Osteoblast (primary cell): ENCODE measurements around the gene SLC35A1. TPM values are rescaled to one million over a fixed set of nuclear protein-coding genes. Genes with fewer than 3 reads are reported as not detected.

Source experiments
- DNase-seq: peaks from one replicate; pipeline ENCODE4 v3.0.0; 2011; ENCODE audit warnings: low spot score, mixed read lengths; ENCODE audit not compliant: insufficient read length; ENCODE audit errors: missing footprints
- H2AFZ ChIP-seq: 2 replicates; pipeline ENCODE4 v1.6.0; 2011; ENCODE audit warnings: mild to moderate bottlenecking, low read length
- H3K27ac ChIP-seq: 2 replicates; pipeline ENCODE4 v1.5.1; 2011; ENCODE audit warnings: mild to moderate bottlenecking, low read depth, low read length, moderate library complexity
- H3K27me3 ChIP-seq: 2 replicates; pipeline ENCODE4 v1.6.0; 2012; ENCODE audit warnings: mild to moderate bottlenecking, control low read depth, inconsistent platforms, low read length, moderate library complexity; ENCODE audit not compliant: insufficient read depth
- H3K36me3 ChIP-seq: 2 replicates; pipeline ENCODE4 v1.5.1; 2011; ENCODE audit warnings: mild to moderate bottlenecking, low read length, control low read depth, moderate library complexity; ENCODE audit not compliant: insufficient read depth
- H3K4me1 ChIP-seq: 2 replicates; pipeline ENCODE4 v1.5.1; 2011; ENCODE audit warnings: mild to moderate bottlenecking, low read length, control low read depth, moderate library complexity; ENCODE audit not compliant: insufficient read depth
- H3K4me2 ChIP-seq: 2 replicates; pipeline ENCODE4 v1.6.0; 2011; ENCODE audit warnings: mild to moderate bottlenecking, low read length; ENCODE audit not compliant: insufficient read depth
- H3K4me3 ChIP-seq: fragments of 200-600 bp; sonication (generic); 3 replicates; pipeline ENCODE4 v1.5.1; 2012; ENCODE audit warnings: mild to moderate bottlenecking, low read length, inconsistent platforms; ENCODE audit not compliant: insufficient read depth
- H3K79me2 ChIP-seq: 2 replicates; pipeline ENCODE4 v1.6.0; 2012; ENCODE audit warnings: mild to moderate bottlenecking, low read length, control low read depth, inconsistent platforms; ENCODE audit not compliant: insufficient read depth
- H3K9me3 ChIP-seq: 2 replicates; pipeline ENCODE4 v1.5.1; 2011; ENCODE audit warnings: low read depth, low read length, control low read depth
- H4K20me1 ChIP-seq: 2 replicates; pipeline ENCODE4 v1.6.0; 2012; ENCODE audit warnings: mild to moderate bottlenecking, low read length, control low read depth; ENCODE audit not compliant: insufficient read depth
- CTCF ChIP-seq: IDR thresholded peaks from 2 replicates; pipeline ENCODE4 v1.5.1; 2011; ENCODE audit warnings: mild to moderate bottlenecking, low read depth, low read length, moderate library complexity; ENCODE audit errors: extremely low read depth
- total RNA-seq: library from RNA; depleted of rRNA; stranded (reverse); fragments of >200 nt; gene quantifications from 2 replicates; pipeline ENCODE4 v1.2.3, GENCODE V29; 2012

The SLC35A1 gene
- total RNA-seq, 1 donor: 15.6 TPM

GRCh38 chr6:87436435-87436834 is 36.3 kb upstream of the SLC35A1 start:
- Histone ChIP-seq H3K4me2 (no peak overlapping the region), H2AFZ (no peak overlapping the region), H3K27ac (no peak overlapping the region), H3K36me3 (no peaks in the 10 kb centered on the region), H3K4me3 (no peak overlapping the region), H4K20me1 (no peaks in the 10 kb centered on the region), H3K27me3 (no peaks in the 10 kb centered on the region), H3K79me2 (no peaks in the 10 kb centered on the region), H3K9me3 (no peaks in the 10 kb centered on the region), H3K4me1 (no peaks in the 10 kb centered on the region)
- no peak for TF ChIP-seq CTCF
- peak; percentile 61 for DNase-seq

GRCh38 chr6:87441711-87442110 is 31.1 kb upstream of the SLC35A1 start:
- Histone ChIP-seq H3K27me3 (no peaks in the 10 kb centered on the region), H3K27ac (no peak overlapping the region), H4K20me1 (no peaks in the 10 kb centered on the region), H3K4me3 (no peak overlapping the region), H3K36me3 (no peaks in the 10 kb centered on the region), H3K79me2 (no peaks in the 10 kb centered on the region), H3K9me3 (no peaks in the 10 kb centered on the region), H3K4me1 (no peaks in the 10 kb centered on the region), H3K4me2 (no peak overlapping the region), H2AFZ (no peak overlapping the region)
- DNase-seq: no peak
- TF ChIP-seq CTCF: no peak

- no peaks in the 10 kb centered on the region for H4K20me1 ChIP-seq
- H3K9me3 ChIP-seq: no peaks in the 10 kb centered on the region
- H2AFZ ChIP-seq: no peak overlapping the region
- no peaks in the 10 kb centered on the region for H3K27me3 ChIP-seq
- H3K79me2 ChIP-seq: no peaks in the 10 kb centered on the region
- no peak overlapping the region for H3K4me3 ChIP-seq
- no peak for TF ChIP-seq CTCF
- H3K4me1 ChIP-seq: no peaks in the 10 kb centered on the region
- no peaks in the 10 kb centered on the region for H3K36me3 ChIP-seq
- H3K4me2 ChIP-seq: no peak overlapping the region
- no peak overlapping the region for H3K27ac ChIP-seq
- DNase-seq: no peak
Observed at GRCh38 chr6:87444362-87444761, 28.4 kb upstream of the SLC35A1 start.

GRCh38 chr6:87465051-87465450 is 7.7 kb upstream of the SLC35A1 start:
- no peaks in the 10 kb centered on the region for H3K79me2 ChIP-seq
- no peaks in the 10 kb centered on the region for H3K9me3 ChIP-seq
- peaks cover 7% of the 10 kb centered on the region for H3K27me3 ChIP-seq
- DNase-seq: no peak
- TF ChIP-seq CTCF: no peak
- no peak overlapping the region for H3K4me3 ChIP-seq
- no peak overlapping the region for H3K27ac ChIP-seq
- H4K20me1 ChIP-seq: no peaks in the 10 kb centered on the region
- H2AFZ ChIP-seq: no peak overlapping the region
- H3K36me3 ChIP-seq: no peaks in the 10 kb centered on the region
- H3K4me1 ChIP-seq: no peaks in the 10 kb centered on the region
- H3K4me2 ChIP-seq: no peak overlapping the region
